A673 (cell line): ENCODE measurements around the gene BMPR1B. TPM values are rescaled to one million over a fixed set of nuclear protein-coding genes. Genes with fewer than 3 reads are reported as not detected.
A peak's percentile ranks its signal among the peaks of the same experiment; 100 is the strongest.

Experiments used
- BruUV-seq: library from RNA; stranded (reverse); fragments of 400-500 nt; replicated peaks from 2 replicates; lab custom pipeline; 2021; lab: Mats Ljungman, UMichigan
- CTCF ChIA-PET: fragments of 300-600 bp; sonication (Branson Sonifier 250); formaldehyde crosslinking; loops from one replicate; lab custom pipeline; 2022; ENCODE audit warnings: antibody characterized with exemption; lab: Charles Lee
- POLR2A ChIA-PET: fragments of 300-600 bp; sonication (Branson Sonifier 250); formaldehyde crosslinking; loops from one replicate; lab custom pipeline; 2022; ENCODE audit warnings: antibody characterized with exemption; ENCODE audit not compliant: low non-redundant PET; lab: Charles Lee
- DNase-seq: peaks from one replicate; pipeline ENCODE4 v3.0.0-alpha.2; 2015; ENCODE audit warnings: low spot score
- H3K27ac ChIP-seq: fragments of 200-600 bp; sonication (generic); 2 replicates; pipeline ENCODE4 v1.5.1; 2016; ENCODE audit warnings: mixed run types, low read depth, mild to moderate bottlenecking, mixed read lengths, antibody characterized with exemption, low read length; ENCODE audit not compliant: poor library complexity, severe bottlenecking
- H3K27me3 ChIP-seq: fragments of 200-600 bp; sonication (generic); replicated peaks from 2 replicates; pipeline ENCODE4 v1.6.1; 2017; ENCODE audit warnings: mixed run types, low read depth, mild to moderate bottlenecking, mixed read lengths, antibody characterized with exemption, low read length; ENCODE audit not compliant: insufficient read depth, poor library complexity
- H3K36me3 ChIP-seq: fragments of 200-600 bp; sonication (generic); 2 replicates; pipeline ENCODE4 v1.6.1; 2016; ENCODE audit warnings: mixed run types, mild to moderate bottlenecking, mixed read lengths, antibody characterized with exemption, low read length; ENCODE audit not compliant: insufficient read depth, poor library complexity, severe bottlenecking
- H3K4me1 ChIP-seq: fragments of 200-600 bp; sonication (generic); 2 replicates; pipeline ENCODE4 v1.6.1; 2017; ENCODE audit warnings: mixed run types, mild to moderate bottlenecking, mixed read lengths, antibody characterized with exemption, low read length; ENCODE audit not compliant: insufficient read depth, poor library complexity, severe bottlenecking
- H3K4me3 ChIP-seq: fragments of 200-600 bp; sonication (generic); 2 replicates; pipeline ENCODE4 v1.5.1; 2016; ENCODE audit warnings: low read depth, mixed run types, mild to moderate bottlenecking, mixed read lengths, low read length; ENCODE audit not compliant: poor library complexity, severe bottlenecking
- H3K9me3 ChIP-seq: fragments of 200-600 bp; sonication (generic); 2 replicates; pipeline ENCODE4 v1.6.1; 2016; ENCODE audit warnings: mixed run types, low read depth, mild to moderate bottlenecking, mixed read lengths, antibody characterized with exemption, low read length; ENCODE audit not compliant: poor library complexity, severe bottlenecking
- CTCF ChIP-seq: fragments of 300-800, 200-600 bp; sonication (generic); conservative IDR thresholded peaks from 2 replicates; pipeline ENCODE4 v1.5.1; 2017; ENCODE audit warnings: low read depth, mild to moderate bottlenecking, antibody characterized with exemption, low read length, moderate library complexity, mixed read lengths
- EZH2 ChIP-seq: fragments of 200-600 bp; sonication (generic); IDR thresholded peaks from 2 replicates; pipeline ENCODE4 v1.6.1; 2017; ENCODE audit warnings: borderline replicate concordance, low read depth, mild to moderate bottlenecking, mixed read lengths, antibody characterized with exemption, low read length; ENCODE audit not compliant: poor library complexity, severe bottlenecking
- intact Hi-C: fragments of 100-400 bp; cut with micrococcal nuclease; formaldehyde crosslinking; loops from one replicate; pipeline ENCODE4 v1.10.0; 2022; ENCODE audit not compliant: unreplicated experiment
- total RNA-seq: library from RNA; stranded (reverse); gene quantifications from 2 replicates; pipeline ENCODE4 v1.2.3, GENCODE V29; 2021

BMPR1B gene
- total RNA-seq, 1 experiment from 2014 or later = 2.2 TPM

- POLR2A ChIA-PET = no interaction called here
- no peak overlapping the region for H3K27ac ChIP-seq
- CTCF ChIA-PET = no interaction called here
- BruUV-seq = no TSS peak
- no peaks in the 10 kb centered on the region for H3K9me3 ChIP-seq
- intact Hi-C loops = no loop called here
- no peak for TF ChIP-seq EZH2
- TF ChIP-seq CTCF = no peak
- no peaks in the 10 kb centered on the region for H3K27me3 ChIP-seq
- H3K4me3 ChIP-seq = no peak overlapping the region
- no peaks in the 10 kb centered on the region for H3K36me3 ChIP-seq
- no peaks in the 10 kb centered on the region for H3K4me1 ChIP-seq
- no peak for DNase-seq
Observed at GRCh38 chr4:94970650-94971049, 212.9 kb downstream of the BMPR1B start.

DNA sequence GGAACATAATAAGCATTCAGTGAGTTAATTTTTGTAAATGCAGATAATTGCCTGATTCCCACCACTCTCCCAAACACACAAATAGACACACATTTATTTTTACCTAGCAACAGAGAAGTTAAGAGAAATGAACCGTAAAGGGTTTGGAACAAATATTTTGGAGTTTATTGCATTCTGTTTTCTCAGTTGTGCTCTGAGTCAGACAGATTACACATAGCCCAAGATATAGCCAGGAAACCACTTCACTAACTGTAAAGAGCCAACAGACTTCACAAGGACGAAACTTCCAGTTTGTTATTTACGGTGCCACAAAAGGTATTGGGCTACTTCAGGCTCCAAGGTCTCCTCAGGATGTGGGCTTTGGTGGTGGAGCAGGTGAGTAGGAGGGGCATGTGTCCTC is 217.0 kb downstream of the BMPR1B start:
- no peaks in the 10 kb centered on the region for H3K36me3 ChIP-seq
- H3K9me3 ChIP-seq = no peaks in the 10 kb centered on the region
- TF ChIP-seq CTCF = no peak
- no peak overlapping the region for H3K27ac ChIP-seq
- no TSS peak for BruUV-seq
- no peak for DNase-seq
- intact Hi-C loops = no loop called here
- no peaks in the 10 kb centered on the region for H3K4me1 ChIP-seq
- no peaks in the 10 kb centered on the region for H3K27me3 ChIP-seq
- H3K4me3 ChIP-seq = no peak overlapping the region
- ChIA-PET POLR2A (no interaction called here), CTCF (no interaction called here)

GRCh38 chr4:94976371-94977011 is 218.7 kb downstream of the BMPR1B start:
- POLR2A ChIA-PET = no interaction called here
- BruUV-seq = no TSS peak
- no peak overlapping the region for H3K27ac ChIP-seq
- no peaks in the 10 kb centered on the region for H3K4me1 ChIP-seq
- no peak overlapping the region for H3K4me3 ChIP-seq
- peak; percentile 20 for DNase-seq
- H3K27me3 ChIP-seq = no peaks in the 10 kb centered on the region
- TF ChIP-seq CTCF = no peak
- no peak for TF ChIP-seq EZH2
- intact Hi-C loops = no loop called here
- no peaks in the 10 kb centered on the region for H3K36me3 ChIP-seq
- no peaks in the 10 kb centered on the region for H3K9me3 ChIP-seq
- CTCF ChIA-PET = no interaction called here
